Adipose tissue (tissue), 3 donors: ENCODE data around the gene ATG2B. TPM values are rescaled to one million over a fixed set of nuclear protein-coding genes. Genes with fewer than 3 reads are reported as not detected.

Source experiments
- H3K27ac ChIP-seq: one replicate; pipeline ENCODE4 v1.5.1; 2013; ENCODE audit warnings: low read depth, low read length
- WGBS, 3 donors: extraction: QIAGEN DNeasy Blood & Tissue Kit; methylation state at CpG; one replicate each; pipeline ENCODE4 v1.1.7; 2013; 5-methylcytosine and 5-hydroxymethylcytosine counted together
- polyA plus RNA-seq, 3 donors: library from polyadenylated mRNA; stranded (reverse); fragments of 200-250 nt; gene quantifications; one replicate each; pipeline ENCODE4 v1.2.3, GENCODE V29; 2013
- donor health status: healthy with polysubstance abuse.
- donor health status: Bipolar disorder and iron deficiency.
- donor health status: healthy.

The ATG2B gene, protein sequence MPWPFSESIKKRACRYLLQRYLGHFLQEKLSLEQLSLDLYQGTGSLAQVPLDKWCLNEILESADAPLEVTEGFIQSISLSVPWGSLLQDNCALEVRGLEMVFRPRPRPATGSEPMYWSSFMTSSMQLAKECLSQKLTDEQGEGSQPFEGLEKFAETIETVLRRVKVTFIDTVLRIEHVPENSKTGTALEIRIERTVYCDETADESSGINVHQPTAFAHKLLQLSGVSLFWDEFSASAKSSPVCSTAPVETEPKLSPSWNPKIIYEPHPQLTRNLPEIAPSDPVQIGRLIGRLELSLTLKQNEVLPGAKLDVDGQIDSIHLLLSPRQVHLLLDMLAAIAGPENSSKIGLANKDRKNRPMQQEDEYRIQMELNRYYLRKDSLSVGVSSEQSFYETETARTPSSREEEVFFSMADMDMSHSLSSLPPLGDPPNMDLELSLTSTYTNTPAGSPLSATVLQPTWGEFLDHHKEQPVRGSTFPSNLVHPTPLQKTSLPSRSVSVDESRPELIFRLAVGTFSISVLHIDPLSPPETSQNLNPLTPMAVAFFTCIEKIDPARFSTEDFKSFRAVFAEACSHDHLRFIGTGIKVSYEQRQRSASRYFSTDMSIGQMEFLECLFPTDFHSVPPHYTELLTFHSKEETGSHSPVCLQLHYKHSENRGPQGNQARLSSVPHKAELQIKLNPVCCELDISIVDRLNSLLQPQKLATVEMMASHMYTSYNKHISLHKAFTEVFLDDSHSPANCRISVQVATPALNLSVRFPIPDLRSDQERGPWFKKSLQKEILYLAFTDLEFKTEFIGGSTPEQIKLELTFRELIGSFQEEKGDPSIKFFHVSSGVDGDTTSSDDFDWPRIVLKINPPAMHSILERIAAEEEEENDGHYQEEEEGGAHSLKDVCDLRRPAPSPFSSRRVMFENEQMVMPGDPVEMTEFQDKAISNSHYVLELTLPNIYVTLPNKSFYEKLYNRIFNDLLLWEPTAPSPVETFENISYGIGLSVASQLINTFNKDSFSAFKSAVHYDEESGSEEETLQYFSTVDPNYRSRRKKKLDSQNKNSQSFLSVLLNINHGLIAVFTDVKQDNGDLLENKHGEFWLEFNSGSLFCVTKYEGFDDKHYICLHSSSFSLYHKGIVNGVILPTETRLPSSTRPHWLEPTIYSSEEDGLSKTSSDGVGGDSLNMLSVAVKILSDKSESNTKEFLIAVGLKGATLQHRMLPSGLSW (N-terminal part only)
- 1 to 10 TPM; 3.5 to 5.2 (median 4.4) TPM for polyA plus RNA-seq

DNA sequence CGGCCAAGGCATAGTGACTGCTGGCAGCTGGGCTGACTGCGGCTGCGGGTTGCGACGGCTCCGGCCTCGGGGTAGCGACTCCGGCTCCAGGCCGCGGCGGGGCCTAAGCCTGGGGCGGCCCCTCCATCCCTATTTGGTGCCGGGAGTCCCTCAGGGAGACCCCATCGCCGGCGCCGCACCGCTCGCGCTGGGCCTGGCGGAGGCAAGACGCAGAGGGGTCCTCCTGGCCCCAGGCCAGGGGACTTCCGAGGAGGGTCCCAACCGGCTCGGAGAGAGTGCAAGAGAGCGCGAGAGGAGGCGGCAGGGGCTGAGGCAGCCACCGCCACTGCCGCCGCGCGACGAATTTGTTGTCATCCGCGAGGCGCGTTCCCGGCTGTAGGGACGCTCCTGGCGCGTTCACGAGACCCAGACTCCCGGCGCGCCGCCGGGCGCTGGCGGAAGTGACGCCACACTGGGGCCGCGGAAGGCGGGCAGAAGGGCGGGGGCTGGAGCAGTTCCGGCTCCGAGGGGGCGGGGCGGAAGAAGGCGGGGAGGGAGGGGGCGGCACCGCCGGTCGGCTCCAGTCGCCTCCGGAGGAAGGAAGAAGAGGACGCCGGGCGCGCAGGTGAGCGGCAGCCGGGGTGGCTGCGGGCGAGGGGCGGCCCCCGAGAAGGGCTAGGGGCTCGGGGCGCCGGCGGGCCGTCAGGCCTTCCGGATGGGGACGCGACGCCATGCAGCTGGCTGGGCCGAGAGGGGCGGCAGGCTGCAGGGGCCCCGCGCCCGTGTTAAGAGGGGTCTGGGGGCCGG lies at the start of gene ATG2B, which contains the start of gene GSKIP:
TSS of gene ATG2B (minus strand) at position 377 of the 786 bp plus-strand sequence. CDS start at position 12, 365 bp downstream.
TSS of gene GSKIP (plus strand) at position 562 of the 786 bp plus-strand sequence. CDS start 18,722 bp downstream, outside the sequence.
- peak within 1 kb of the TSS; percentile 90 for H3K27ac ChIP-seq
- 0 to 1% (median 0%) methylated on average over 76 to 92 of the region's 92 CpGs for WGBS, 3 donors

DNA sequence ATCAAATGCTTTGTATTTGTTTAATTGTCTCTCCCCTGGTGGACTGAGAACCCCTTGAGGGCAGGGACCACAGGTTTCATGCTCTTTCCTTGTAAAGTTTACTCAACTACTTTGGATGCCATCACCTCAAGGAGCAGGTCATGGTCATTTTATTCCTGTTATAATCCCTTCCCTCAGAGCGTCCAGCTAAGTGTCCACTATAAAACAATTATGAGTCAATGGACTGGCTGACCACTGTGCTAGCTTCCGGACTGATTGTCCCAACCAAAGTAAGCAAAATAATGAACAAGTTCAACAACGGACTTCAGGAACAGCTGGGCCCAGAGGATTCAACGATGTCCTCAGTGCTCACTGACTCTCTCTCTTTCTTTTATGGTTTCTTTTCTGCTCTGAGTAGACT lies 47.0 kb upstream of the ATG2B start:
- no peak overlapping the region for H3K27ac ChIP-seq
- WGBS, 3 donors, result 88 to 95% (median 90%) methylated on average over 4 of the region's 4 CpGs

DNA sequence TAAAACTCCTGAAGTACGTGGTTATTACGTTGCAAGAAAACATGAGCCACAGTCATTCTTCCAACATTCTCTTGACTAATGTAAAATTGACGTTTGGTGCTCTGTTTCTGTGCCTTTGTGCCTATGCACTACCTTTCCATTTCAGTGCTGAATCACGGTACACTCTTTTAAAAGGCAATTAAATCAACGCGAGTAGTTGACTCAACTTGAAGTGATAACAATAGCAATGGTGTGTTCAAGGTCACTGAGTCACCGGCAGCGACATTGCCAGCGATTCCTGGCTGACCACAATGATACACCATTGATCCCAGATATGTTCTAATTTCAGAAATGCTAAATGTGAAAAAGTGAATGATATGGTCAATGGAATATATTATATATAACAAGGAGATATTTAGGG lies 46.6 kb upstream of the ATG2B start:
- no peak overlapping the region for H3K27ac ChIP-seq
- 58 to 80% (median 75%) methylated on average over 9 of the region's 9 CpGs for WGBS, 3 donors

DNA sequence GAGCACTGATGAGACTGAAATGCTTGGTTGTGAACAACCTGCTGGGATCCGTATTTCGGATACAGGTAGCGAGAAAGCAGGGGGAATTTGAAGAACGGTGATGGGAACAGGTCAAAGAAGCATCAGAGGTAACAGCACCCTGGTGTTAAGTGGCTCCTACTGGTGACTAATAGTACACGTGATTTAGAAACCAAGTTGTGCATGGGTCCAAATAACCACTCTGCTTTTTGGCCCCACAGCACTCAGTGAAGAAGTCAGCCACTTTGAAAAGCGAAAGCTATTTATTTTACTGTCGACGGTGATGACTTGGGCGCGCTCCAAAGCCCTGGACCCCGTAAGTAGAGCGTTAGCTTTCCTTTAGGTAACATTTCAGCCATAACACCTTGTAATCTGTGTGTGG lies 45.5 kb upstream of the ATG2B start:
- no peak overlapping the region for H3K27ac ChIP-seq
- 83 to 93% (median 86%) methylated on average over 12 of the region's 12 CpGs for WGBS, 3 donors

DNA sequence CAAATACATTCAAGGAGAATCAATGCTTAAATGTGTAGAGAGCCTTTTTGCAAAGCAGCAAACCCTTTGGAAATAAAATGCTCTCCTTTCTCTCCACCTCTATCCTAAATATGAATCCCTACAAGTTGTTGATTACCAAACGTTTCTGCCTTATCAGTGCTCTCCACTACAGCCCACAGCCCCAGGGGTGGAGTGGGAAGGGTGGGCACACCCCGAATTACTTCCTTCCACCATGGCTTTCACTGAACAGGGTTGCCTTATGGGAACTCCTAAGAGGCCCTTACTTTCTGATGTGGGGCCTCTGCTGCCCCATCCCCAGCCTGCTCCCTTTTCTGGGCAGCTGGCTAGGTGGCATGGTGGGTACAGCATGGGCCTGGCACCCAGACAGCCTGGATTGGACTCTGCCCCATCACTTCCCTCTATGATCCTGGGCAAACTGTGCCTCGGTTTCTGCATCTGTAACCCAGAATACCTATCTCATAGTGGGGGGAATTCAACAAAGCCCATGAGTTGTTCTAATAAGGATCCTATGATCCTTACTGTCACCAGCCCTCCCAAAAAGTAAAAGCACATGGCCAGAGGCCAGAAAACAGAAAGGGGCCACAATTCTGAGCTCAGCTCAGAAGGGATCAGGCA lies 44.9 kb upstream of the ATG2B start:
- H3K27ac ChIP-seq, result no peak overlapping the region
- 46 to 63% (median 51%) methylated on average over 3 of the region's 3 CpGs for WGBS, 3 donors

DNA sequence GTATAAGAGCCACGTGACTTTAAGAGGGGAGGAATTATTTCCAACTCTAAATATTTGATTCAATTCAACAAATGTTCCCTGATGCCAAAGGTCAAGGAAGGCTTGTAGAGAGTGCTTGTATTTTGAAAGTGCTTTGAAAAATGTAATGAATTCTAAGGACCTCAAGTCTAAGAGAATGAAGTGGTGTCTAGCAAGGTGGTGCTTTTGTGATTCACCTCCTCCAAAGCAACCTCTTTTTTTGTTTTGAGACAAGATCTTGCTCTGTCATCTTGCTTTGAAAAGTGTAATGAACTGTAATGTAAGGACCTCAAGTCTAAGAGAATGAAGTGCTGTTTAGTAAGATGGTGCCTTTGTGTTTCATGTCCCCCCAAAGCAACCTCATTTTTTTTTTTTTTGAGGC lies 42.5 kb upstream of the ATG2B start:
- 72 to 81% (median 77%) methylated on average over 1 of the region's 1 CpG for WGBS, 3 donors
- no peak overlapping the region for H3K27ac ChIP-seq

DNA sequence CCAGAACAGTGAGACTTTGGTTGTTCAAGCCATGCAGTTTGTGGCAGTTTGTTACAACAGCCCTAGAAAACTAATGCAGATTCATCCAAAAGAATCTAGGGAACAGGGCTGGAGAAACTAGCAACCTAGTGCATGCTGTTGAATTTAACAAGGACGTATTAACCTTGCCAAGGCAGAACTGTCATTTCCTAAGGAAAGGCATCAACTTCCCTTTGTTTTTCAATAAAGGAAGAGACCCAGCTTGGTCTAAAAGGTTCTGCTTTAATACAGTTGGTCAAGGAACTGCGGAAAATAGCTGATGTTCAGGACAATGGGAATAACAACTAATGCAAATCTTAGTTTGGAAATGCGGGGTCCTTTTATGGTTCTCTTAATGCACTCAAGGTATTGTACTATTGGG lies 40.3 kb upstream of the ATG2B start:
- H3K27ac ChIP-seq, result no peak overlapping the region
- 58 to 67% (median 62%) methylated on average over 3 of the region's 3 CpGs for WGBS, 3 donors

DNA sequence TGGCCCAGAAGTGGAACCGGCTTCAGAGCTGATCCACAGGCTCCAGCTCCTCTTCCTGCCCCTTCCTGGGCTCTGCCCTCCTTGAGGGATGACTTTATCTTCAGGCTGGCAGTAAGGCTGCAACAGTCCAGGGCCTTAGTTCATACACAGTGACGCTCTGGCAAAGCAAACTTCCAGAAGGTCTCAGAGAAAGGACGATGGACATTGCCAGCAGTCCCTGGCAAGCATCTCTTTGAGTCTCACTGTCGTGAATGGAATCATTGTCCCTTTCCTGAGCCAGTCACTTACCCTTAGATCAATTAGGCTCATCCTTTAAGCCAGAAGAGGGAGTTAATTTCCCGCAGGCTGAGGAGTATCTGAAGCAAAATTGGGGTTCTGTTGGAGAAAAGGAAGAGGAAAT lies 37.4 kb upstream of the ATG2B start:
- no peak overlapping the region for H3K27ac ChIP-seq
- WGBS, 3 donors, result 79 to 88% (median 87%) methylated on average over 5 of the region's 5 CpGs

DNA sequence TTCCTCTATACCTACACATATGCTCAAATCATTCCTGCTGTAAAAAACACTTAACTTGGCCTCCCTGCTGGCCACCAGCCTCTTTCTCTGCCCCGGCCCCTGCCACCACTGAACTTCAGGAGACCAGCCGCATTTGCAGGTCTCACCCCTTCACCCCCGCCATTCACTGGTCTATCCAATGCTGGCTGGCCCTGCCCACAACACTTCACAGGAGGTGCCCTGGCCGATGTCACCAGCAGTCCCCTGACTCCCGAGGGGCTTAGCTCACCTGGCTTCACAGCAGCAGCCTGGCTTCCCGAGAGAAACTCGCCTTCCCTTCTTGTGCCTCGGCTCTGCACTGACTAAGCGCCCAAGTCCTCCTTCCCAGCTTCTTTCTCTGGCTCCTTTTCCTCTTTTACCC lies 36.3 kb upstream of the ATG2B start:
- no peak overlapping the region for H3K27ac ChIP-seq
- WGBS, 3 donors, result 81 to 90% (median 87%) methylated on average over 9 of the region's 9 CpGs

DNA sequence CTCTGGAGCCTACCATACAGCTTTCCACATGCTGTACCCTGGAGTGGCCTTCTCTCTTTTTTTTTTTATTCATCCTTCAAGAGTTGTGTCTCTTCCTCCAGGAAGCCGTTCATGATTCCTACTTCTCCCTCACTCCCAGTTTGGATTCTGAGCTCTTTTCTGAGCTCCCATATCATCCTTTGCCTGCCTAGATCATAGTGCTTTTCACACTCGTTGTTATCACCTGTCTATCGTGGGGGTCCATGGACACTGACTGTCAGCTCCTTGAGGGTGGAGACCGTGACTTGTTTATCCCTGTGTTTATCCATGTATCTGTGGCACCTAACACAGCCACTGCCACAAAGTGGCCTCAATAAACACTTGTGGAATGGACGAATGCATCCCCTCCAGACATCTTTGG lies 35.8 kb upstream of the ATG2B start:
- no peak overlapping the region for H3K27ac ChIP-seq
- WGBS, 3 donors, result 78 to 87% (median 78%) methylated on average over 5 of the region's 5 CpGs

DNA sequence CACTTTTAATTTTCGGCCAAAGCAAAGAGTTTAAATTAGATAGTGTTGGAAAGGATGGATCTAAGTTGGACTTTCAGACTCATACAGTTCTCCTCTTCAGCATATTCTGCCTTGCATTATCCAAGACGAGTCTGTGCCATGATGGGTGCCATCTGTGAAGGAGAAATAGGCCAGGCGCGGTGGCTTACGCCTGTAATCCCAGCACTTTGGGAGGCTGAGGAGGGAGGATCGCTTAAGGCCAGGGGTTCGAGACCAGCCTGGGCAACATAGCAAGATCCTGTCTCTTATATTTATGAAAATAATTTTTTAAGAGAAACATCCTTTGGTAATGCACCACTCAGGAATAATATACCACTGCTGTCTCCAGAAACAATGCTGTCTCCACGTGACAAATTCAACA lies 35.3 kb upstream of the ATG2B start:
- WGBS, 3 donors, result 86 to 92% (median 89%) methylated on average over 8 of the region's 8 CpGs
- H3K27ac ChIP-seq, result no peak overlapping the region

DNA sequence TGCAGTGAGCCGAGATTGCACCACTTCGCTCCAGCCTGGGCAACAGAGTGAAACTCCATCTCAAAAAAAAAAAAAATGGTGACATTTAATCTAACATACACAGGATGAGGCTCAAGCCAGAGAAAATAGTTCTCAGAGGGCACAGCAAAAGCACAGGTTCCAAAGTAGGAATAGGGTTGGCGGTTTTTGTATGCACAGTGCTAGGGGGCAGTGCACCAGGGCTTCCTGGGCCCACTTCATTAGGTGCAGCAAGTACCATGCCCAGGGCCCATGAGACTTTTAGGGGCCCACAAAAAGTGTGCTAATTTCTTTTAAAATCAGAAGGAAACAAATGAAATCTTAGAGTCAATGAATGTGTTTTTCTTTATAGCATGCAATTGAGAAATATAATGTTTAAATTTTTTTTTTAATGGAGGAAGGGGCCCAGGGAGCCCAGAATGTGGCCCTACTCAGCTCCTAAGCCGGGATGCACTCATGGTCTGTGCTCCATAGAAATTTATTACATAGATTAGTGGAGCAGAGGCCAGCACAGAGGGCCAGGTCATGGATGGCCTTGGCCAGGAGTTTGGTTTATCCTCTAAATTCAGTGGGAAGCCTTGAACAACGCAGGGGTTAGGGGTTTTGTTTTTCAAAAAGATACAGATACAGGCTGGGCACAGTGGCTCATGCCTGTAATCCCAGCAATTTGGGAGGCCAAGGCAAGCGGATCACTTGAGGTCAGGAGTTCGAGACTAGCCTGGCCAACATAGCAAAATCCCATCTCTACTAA lies 31.1 kb upstream of the ATG2B start:
- WGBS, 3 donors, result 90 to 91% (median 91%) methylated on average over 7 of the region's 7 CpGs
- no peak overlapping the region for H3K27ac ChIP-seq

DNA sequence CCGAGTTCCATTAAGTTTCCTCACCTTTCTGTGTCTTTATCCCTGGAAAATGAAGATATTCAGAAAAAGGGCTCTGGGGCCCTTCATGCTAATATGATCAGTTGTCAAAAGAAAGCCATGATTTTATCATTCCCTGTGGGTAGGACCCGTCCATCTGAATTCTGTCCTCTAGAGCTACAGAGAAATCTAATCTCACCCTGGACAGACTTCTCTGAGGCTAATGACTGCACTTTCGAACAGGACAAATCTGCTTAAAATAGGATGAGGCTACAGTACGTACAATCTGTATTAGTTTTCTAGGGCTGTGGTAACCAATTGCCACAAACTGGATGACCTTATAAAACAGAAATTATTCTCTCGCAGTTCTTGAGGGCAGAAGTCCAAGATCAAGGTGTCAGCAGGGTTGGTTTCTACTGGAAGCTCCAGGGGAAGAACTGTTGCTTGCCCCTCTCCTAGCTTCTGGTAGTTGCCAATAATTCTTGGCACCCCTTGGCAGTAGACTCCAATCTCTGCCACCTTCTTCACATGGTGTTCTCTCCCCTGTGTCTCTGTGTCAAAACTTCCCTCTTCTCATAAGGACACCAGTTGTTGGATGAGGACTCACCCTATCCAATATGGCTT lies 30.0 kb upstream of the ATG2B start:
- 84 to 90% (median 89%) methylated on average over 5 of the region's 5 CpGs for WGBS, 3 donors

DNA sequence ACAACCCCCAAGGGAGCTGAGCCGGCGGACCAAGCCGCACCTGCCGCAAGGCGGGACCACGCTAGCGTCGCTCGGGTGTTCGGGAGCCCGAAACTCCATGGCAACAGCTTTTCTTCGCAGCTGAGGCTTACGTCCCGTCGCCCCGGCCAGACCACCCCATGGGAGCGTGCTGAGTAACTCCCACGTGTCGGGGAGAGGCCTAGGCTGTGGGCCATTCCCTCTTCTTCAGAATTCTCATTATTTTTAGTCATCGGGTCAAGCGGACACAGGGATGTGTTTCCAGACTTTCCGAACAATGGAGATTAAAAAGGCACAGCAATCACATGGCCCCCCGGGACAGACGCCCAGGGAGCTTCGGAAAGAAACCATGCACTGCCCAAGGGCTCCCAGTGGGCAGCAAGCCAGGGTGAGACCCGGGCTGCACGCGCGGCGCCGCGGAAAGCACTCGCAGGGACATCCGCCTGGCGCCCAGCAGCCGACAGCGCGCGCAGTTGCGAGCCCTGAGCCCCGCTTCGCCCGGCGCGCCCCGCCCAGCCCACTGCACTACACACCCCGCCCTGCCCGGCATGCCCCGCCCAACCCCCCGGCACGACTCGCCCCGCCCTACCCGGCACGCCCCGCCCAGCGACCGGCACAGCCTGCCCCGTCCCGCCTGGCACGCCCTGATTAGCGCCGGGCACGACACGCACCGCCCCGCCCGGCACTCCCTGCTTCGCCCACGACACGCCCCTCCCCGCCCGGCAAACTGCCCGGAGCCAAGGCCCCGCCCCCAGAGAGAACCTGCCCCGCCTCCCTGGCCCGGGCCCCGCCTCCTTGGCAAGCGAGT lies 28.4 kb upstream of the ATG2B start:
- no peak overlapping the region for H3K27ac ChIP-seq
- 0 to 1% (median 1%) methylated on average over 51 to 79 of the region's 79 CpGs for WGBS, 3 donors

More for the DNA sequence above, 30.0 kb upstream of the ATG2B start:
- H3K27ac ChIP-seq, result no peak overlapping the region

DNA sequence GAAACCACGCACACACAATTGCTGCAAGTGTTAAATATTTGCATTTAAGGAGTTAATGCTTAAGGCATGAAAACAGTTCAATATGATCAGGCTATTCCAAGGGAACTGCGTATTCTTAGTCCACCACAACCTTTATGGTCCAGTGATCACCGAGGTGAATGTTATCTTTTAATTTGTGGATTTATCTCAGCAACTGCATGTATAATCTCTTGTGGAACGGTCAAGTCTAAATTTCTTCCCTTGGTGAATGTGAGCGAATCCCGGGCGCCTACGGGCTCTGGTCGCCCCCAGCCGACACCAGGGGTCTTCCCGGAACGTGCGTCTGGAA lies 27.8 kb upstream of the ATG2B start:
- H3K27ac ChIP-seq, result no peak overlapping the region
- WGBS, 3 donors, result 3 to 5% (median 5%) methylated on average over 13 of the region's 13 CpGs

DNA sequence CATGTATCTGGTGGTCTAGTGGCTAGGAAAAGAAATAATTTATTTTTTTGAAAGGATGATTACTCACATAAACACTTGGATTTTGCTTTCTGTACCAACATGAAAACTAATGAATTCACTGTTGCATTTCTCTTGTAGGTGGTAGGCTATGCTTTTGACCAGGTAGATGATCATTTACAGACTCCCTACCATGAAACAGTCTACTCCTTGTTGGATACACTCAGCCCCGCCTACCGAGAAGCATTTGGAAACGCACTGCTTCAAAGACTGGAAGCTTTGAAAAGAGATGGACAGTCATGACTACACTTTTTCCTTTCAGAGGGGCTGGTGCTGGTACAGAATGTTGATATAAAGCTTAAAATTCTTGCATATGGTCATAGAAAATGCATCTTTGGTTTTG lies 22.2 kb upstream of the ATG2B start:
- no peak overlapping the region for H3K27ac ChIP-seq
- WGBS, 3 donors, result 74 to 97% (median 96%) methylated on average over 3 of the region's 3 CpGs
